GM12892 (cell line): ENCODE results near the gene FUZ.
"Not testable (repeated sequence)": the region's sequence is repeated elsewhere in the genome, so short reads cannot be mapped to it uniquely, and the experiment has no call there.

Experiments
- POLR2AphosphoS5 ChIP-seq: IDR thresholded peaks from 2 replicates; pipeline ENCODE4 v1.6.1; 2011; ENCODE audit warnings: low read depth, low read length, control low read depth
- TAF1 ChIP-seq: IDR thresholded peaks from 2 replicates; pipeline ENCODE4 v1.6.1; 2011; ENCODE audit warnings: low read depth, mild to moderate bottlenecking, control low read depth, low read length, borderline replicate concordance

DNA sequence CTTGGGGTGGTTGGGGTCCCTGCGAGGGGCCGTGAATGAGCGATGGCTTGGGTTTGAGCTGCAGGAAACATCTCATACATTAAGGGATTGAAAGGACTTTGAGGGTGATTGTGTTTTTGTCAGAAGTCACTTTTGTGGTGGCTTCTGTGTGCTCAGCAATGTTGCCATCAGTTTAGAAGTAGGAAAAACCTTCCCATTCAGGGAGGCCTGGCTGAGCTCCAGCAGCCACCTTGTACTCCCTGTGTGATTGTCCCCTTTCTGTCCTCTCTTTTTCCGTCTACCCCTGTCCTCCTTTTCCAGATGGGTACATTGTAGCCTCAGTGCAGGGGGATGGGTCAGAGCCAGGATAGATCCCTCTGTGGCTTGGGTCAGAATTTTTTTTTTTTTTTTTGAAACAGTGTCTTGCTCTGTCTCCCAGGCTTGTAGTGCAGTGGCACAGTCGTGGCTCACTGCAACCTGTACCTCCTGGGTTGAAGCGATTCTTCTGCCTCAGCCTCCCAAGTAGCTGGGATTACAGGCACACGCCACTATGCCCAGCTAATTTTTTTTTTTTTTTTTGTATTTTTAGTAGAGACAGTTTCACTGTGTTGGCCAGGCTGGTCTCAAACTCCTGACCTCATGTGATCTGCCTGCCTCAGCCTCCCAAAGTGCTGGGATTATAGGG is 6.5 kb upstream of the FUZ start:
- not testable (repeated sequence) for TF ChIP-seq TAF1, POLR2AphosphoS5
